IMR-90 (cell line): ENCODE data around the gene BNIP3. TPM values are rescaled to one million over a fixed set of nuclear protein-coding genes. Genes with fewer than 3 reads are reported as not detected.
"Not testable (repeated sequence)": the region's sequence is repeated elsewhere in the genome, so short reads cannot be mapped to it uniquely, and the experiment has no call there.

Source experiments
- ATAC-seq: fragments of 200-7000 bp; cut with Tn5 transposase; 2 replicates; pipeline ENCODE4 v1.9.1; 2020; ENCODE audit warnings: low read depth, mild to moderate bottlenecking, moderate library complexity
- BruUV-seq: library from RNA; stranded (reverse); fragments of 400-500 nt; replicated peaks from 2 replicates; lab custom pipeline; 2021; lab: Mats Ljungman, UMichigan
- CTCF ChIA-PET: fragments of 300-600 bp; formaldehyde crosslinking; extraction: SDS; loops from one replicate; lab custom pipeline; 2021; ENCODE audit warnings: antibody characterized with exemption; lab: Yijun Ruan, JAX
- POLR2A ChIA-PET: fragments of 300-600 bp; sonication (Branson Sonifier 250); formaldehyde crosslinking; loops from one replicate; lab custom pipeline; 2022; ENCODE audit warnings: antibody characterized with exemption; ENCODE audit not compliant: unreplicated experiment; lab: Charles Lee
- DNase-seq: peaks from one replicate; pipeline ENCODE4 v3.0.0; 2013
- H2AFZ ChIP-seq: replicated peaks from 2 replicates; pipeline ENCODE3; 2013; ENCODE audit warnings: low read length, mild to moderate bottlenecking; ENCODE audit not compliant: poor library complexity
- H2AK5ac ChIP-seq: 2 replicates; pipeline ENCODE4 v1.6.1; 2013; ENCODE audit warnings: low read depth, low read length, inconsistent platforms
- H2AK9ac ChIP-seq: replicated peaks from 2 replicates; pipeline ENCODE3; 2013; ENCODE audit warnings: mild to moderate bottlenecking, low read depth, low read length, moderate library complexity; ENCODE audit not compliant: poor library complexity
- H2BK120ac ChIP-seq: 2 replicates; pipeline ENCODE4 v1.6.1; 2013; ENCODE audit warnings: low read depth, low read length, inconsistent platforms
- H2BK15ac ChIP-seq: 3 replicates; pipeline ENCODE4 v1.6.1; 2013; ENCODE audit warnings: low read depth, low read length, inconsistent platforms
- H2BK20ac ChIP-seq: 2 replicates; pipeline ENCODE4 v1.6.1; 2013; ENCODE audit warnings: low read depth, mild to moderate bottlenecking, inconsistent platforms, low read length, moderate library complexity
- H2BK5ac ChIP-seq: 2 replicates; pipeline ENCODE4 v1.6.1; 2013; ENCODE audit warnings: mild to moderate bottlenecking, low read depth, low read length, inconsistent platforms; ENCODE audit not compliant: poor library complexity, severe bottlenecking
- H3K14ac ChIP-seq: replicated peaks from 2 replicates; pipeline ENCODE4 v1.6.1; 2013; ENCODE audit warnings: low read depth, low read length, inconsistent platforms
- H3K18ac ChIP-seq: 2 replicates; pipeline ENCODE4 v1.6.1; 2013; ENCODE audit warnings: low read depth, low read length, control low read depth
- H3K23ac ChIP-seq: 2 replicates; pipeline ENCODE4 v1.6.1; 2013; ENCODE audit warnings: low read depth, low read length, inconsistent platforms
- H3K27ac ChIP-seq: 2 replicates; pipeline ENCODE4 v1.5.1; 2013; ENCODE audit warnings: mild to moderate bottlenecking, control low read depth, low read length; ENCODE audit not compliant: insufficient read depth
- H3K27me3 ChIP-seq: 2 replicates; pipeline ENCODE4 v1.6.1; 2013; ENCODE audit warnings: low read length; ENCODE audit not compliant: control insufficient read depth, insufficient read depth
- H3K36me3 ChIP-seq: 2 replicates; pipeline ENCODE4 v1.6.1; 2013; ENCODE audit warnings: low read length, mixed read lengths; ENCODE audit not compliant: control insufficient read depth, insufficient read depth
- H3K4ac ChIP-seq: 2 replicates; pipeline ENCODE4 v1.6.1; 2013; ENCODE audit warnings: low read depth, low read length, inconsistent platforms
- H3K4me1 ChIP-seq: 2 replicates; pipeline ENCODE4 v1.6.1; 2013; ENCODE audit warnings: low read length, mixed read lengths; ENCODE audit not compliant: control insufficient read depth, insufficient read depth
- H3K4me2 ChIP-seq: 2 replicates; pipeline ENCODE4 v1.6.1; 2013; ENCODE audit warnings: low read depth, mild to moderate bottlenecking, control low read depth, low read length, moderate library complexity
- H3K4me3 ChIP-seq: 2 replicates; pipeline ENCODE4 v1.5.1; 2013; ENCODE audit warnings: low read depth, mild to moderate bottlenecking, control low read depth, low read length, moderate library complexity; ENCODE audit not compliant: insufficient read depth
- H3K56ac ChIP-seq: 2 replicates; pipeline ENCODE4 v1.6.1; 2013; ENCODE audit warnings: low read length, inconsistent platforms; ENCODE audit not compliant: insufficient read depth; ENCODE audit errors: extremely low read depth
- H3K79me1 ChIP-seq, 2 experiments: 2 replicates each; pipeline ENCODE4 v1.6.1; 2013; ENCODE audit warnings: low read length in 2 of 2, inconsistent platforms in 1 of 2, low read depth in 1 of 2
- H3K9ac ChIP-seq: 2 replicates; pipeline ENCODE4 v1.6.1; 2013; ENCODE audit warnings: low read depth, low read length, control low read depth
- H3K9me1 ChIP-seq: 2 replicates; pipeline ENCODE4 v1.6.1; 2013; ENCODE audit warnings: low read length, inconsistent platforms; ENCODE audit not compliant: insufficient read depth
- H3K9me3 ChIP-seq: 2 replicates; pipeline ENCODE4 v1.6.1; 2013; ENCODE audit warnings: low read length; ENCODE audit not compliant: control insufficient read depth, insufficient read depth
- H4K20me1 ChIP-seq: 2 replicates; pipeline ENCODE4 v1.6.1; 2013; ENCODE audit warnings: low read length, inconsistent platforms; ENCODE audit not compliant: insufficient read depth
- H4K5ac ChIP-seq: 2 replicates; pipeline ENCODE4 v1.6.1; 2013; ENCODE audit warnings: mild to moderate bottlenecking, low read depth, low read length, control low read depth
- H4K8ac ChIP-seq, 2 experiments: 2 replicates each; pipeline ENCODE4 v1.6.1; 2013; ENCODE audit warnings: low read depth in 2 of 2, low read length in 2 of 2, control low read depth in 1 of 2, inconsistent platforms in 1 of 2
- H4K91ac ChIP-seq: 2 replicates; pipeline ENCODE4 v1.6.1; 2013; ENCODE audit warnings: low read depth, low read length, inconsistent platforms; ENCODE audit not compliant: insufficient read depth
- WGBS, 2 experiments: methylation state at CpG; one replicate each; pipeline versions ENCODE4 v1.1.5 to v1.1.7; 2013; ENCODE audit warnings: missing lambda C conversion rate in 2 of 2; ENCODE audit not compliant: insufficient read length in 1 of 2; ENCODE audit errors: extremely low coverage in 2 of 2; 5-methylcytosine and 5-hydroxymethylcytosine counted together
- dilution Hi-C: fragments of 300-500 bp; cut with HindIII; formaldehyde crosslinking; loops from one replicate; pipeline ENCODE4 v1.14.3; 2018; ENCODE audit warnings: low sequenced_read_pairs; ENCODE audit not compliant: unreplicated experiment
- in situ Hi-C: fragments of 300-500 bp; cut with MboI; formaldehyde crosslinking; loops from 3 replicates; pipeline ENCODE4 v1.14.3; 2019; ENCODE audit warnings: low sequenced_read_pairs, inconsistent platforms, mixed read lengths
- intact Hi-C: fragments of 100-400 bp; cut with micrococcal nuclease; formaldehyde crosslinking; loops from 2 replicates; pipeline ENCODE4 v1.10.0; 2022
- polyA plus RNA-seq, 3 experiments: library from polyadenylated mRNA; depleted of rRNA; stranded (reverse); fragments of >200 nt; gene quantifications; 2 replicates each; pipeline ENCODE4 v1.2.3, GENCODE V29; 2012; ENCODE audit warnings: low replicate concordance in 1 of 3
- total RNA-seq: library from RNA; depleted of rRNA; stranded (reverse); fragments of >200 nt; gene quantifications from 2 replicates; pipeline ENCODE4 v1.2.3, GENCODE V29; 2012

Gene BNIP3
- total and polyA plus RNA-seq, 2 of the 4 experiments (the other 2 are of a cell fraction) = 134 to 211 TPM

GRCh38 chr10:131987786-131988185 is 6.1 kb upstream of the BNIP3 start:
- H3K4me3 ChIP-seq, dilution Hi-C loops, H3K4me1 ChIP-seq, intact Hi-C loops, H3K27me3 ChIP-seq, H3K18ac ChIP-seq, BruUV-seq, H3K36me3 ChIP-seq, H3K14ac ChIP-seq, H3K4ac ChIP-seq, H4K8ac ChIP-seq, H4K20me1 ChIP-seq, DNase-seq, H2AK9ac ChIP-seq, H3K79me1 ChIP-seq, CTCF ChIA-PET, in situ Hi-C loops, H4K91ac ChIP-seq, H2BK5ac ChIP-seq, ATAC-seq, H2BK15ac ChIP-seq, H3K9me3 ChIP-seq, H3K23ac ChIP-seq, H2BK120ac ChIP-seq, H3K27ac ChIP-seq, H3K4me2 ChIP-seq, H2AFZ ChIP-seq, H3K9ac ChIP-seq, POLR2A ChIA-PET, H2BK20ac ChIP-seq, H3K56ac ChIP-seq, H3K9me1 ChIP-seq, H4K5ac ChIP-seq, H2AK5ac ChIP-seq: not testable (repeated sequence)
- no CpG with 5 or more reads among the region's 3 CpGs for WGBS, 2 experiments

DNA sequence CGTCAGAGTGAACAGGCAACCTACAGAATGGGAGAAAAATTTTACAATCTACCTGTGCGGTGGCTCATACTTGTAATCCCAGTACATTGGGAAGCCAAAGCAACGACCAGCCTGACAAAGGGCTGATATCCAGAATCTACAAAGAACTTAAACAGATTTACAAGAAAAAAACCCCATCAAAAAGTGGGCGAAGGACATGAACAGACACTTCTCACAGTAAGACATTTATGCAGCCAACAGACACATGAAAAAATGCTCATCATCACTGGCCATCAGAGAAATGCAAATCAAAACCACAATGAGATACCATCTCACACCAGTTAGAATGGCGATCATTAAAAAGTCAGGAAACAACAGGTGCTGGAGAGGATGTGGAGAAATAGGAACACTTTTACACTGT is 5.6 kb upstream of the BNIP3 start:
- POLR2A ChIA-PET, H4K8ac ChIP-seq, H2AK9ac ChIP-seq, H3K4me3 ChIP-seq, H4K5ac ChIP-seq, H2BK20ac ChIP-seq, H3K27me3 ChIP-seq, H4K91ac ChIP-seq, H2BK15ac ChIP-seq, H2AFZ ChIP-seq, BruUV-seq, H3K9me1 ChIP-seq, dilution Hi-C loops, H3K4ac ChIP-seq, H3K27ac ChIP-seq, CTCF ChIA-PET, DNase-seq, H3K36me3 ChIP-seq, H3K9me3 ChIP-seq, in situ Hi-C loops, H2BK120ac ChIP-seq, H4K20me1 ChIP-seq, ATAC-seq, H3K4me2 ChIP-seq, H2BK5ac ChIP-seq, intact Hi-C loops, H3K18ac ChIP-seq, H3K14ac ChIP-seq, H3K9ac ChIP-seq, H3K56ac ChIP-seq, H3K23ac ChIP-seq, H3K4me1 ChIP-seq, H2AK5ac ChIP-seq: not testable (repeated sequence)
- WGBS, 2 experiments = 40% methylated on average over 1 of the region's 5 CpGs; no CpG with 5 or more reads in 1 of the 2 experiments
- H3K79me1 ChIP-seq = peaks cover 0 to 11% of the 10 kb centered on the region in 2 experiments; a peak in 1 of 4 replicates
